GM12873 (cell line): Measurements from ENCODE around the gene KLK3.

Experiments used
- CTCF ChIP-seq: IDR thresholded peaks from 2 replicates; pipeline ENCODE4 v1.5.1; 2012; ENCODE audit warnings: low read depth, mild to moderate bottlenecking, moderate library complexity, low read length, control low read depth; ENCODE audit not compliant: insufficient read depth; ENCODE audit errors: missing control alignments

KLK3 gene

GRCh38 chr19:50833802-50834167 lies 20.9 kb upstream of the KLK3 start:
- no peak for TF ChIP-seq CTCF

GRCh38 chr19:50835103-50835784 lies 19.5 kb upstream of the KLK3 start:
- no peak for TF ChIP-seq CTCF

- TF ChIP-seq CTCF, result no peak
Observed at GRCh38 chr19:50835785-50836542, 18.8 kb upstream of the KLK3 start.

- no peak for TF ChIP-seq CTCF
Observed at GRCh38 chr19:50836543-50837195, 18.0 kb upstream of the KLK3 start.

DNA sequence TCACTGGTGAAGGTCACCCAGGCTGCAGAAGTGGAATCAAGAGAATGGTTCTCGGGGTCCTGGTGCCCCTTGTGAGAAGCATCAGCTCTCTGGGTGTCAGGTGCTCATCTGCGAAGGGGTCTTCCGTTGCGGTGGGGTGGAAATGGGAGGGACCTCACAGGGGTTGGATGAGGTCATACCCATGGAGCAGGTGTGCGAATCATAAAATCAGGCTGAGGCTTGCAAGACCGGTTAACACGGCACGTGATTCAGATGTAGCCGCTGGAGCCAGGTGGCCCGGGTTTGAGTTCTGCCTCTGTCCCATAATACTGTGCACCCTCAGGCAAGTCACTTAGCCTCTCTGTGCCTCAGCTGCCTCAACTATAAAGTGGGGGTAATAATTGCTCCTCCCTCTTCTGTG lies 17.4 kb upstream of the KLK3 start:
- no peak for TF ChIP-seq CTCF

DNA sequence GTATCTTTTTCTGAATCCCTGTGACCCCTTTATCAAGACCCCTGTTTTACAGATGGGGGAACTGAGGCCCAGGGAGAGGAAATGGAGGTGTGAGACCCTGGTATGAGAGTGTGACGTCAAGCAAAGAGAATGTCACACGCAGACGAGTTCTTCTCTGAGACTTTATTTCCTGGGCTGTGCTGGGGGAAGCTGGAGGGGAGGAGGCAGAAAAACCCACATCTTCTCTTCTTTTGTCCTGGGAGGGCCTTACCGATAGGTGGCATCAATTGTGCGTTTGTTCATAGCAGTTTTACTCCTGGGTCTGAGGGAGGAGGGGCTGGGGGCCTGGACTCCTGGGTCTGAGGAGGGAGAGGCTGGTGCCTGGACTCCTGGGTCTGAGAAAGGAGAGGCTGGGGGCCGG lies 16.5 kb upstream of the KLK3 start:
- TF ChIP-seq CTCF, result peak; percentile 64
